Mesendoderm (in vitro differentiated cells): Measurements from ENCODE around the gene HDAC2.
A peak's percentile ranks its signal among the peaks of the same experiment; 100 is the strongest.

ENCODE experiments used
- DNase-seq: peaks from one replicate; pipeline ENCODE4 v3.0.0; 2013
- H2AK5ac ChIP-seq: 2 replicates; pipeline ENCODE4 v1.6.1; 2013; ENCODE audit warnings: low read length, inconsistent platforms
- H2BK120ac ChIP-seq: 2 replicates; pipeline ENCODE4 v1.6.1; 2013; ENCODE audit warnings: low read depth, mild to moderate bottlenecking, low read length, moderate library complexity, mixed read lengths
- H2BK15ac ChIP-seq: replicated peaks from 2 replicates; pipeline ENCODE4 v1.6.1; 2013; ENCODE audit warnings: low read depth, mild to moderate bottlenecking, moderate library complexity
- H2BK5ac ChIP-seq: 2 replicates; pipeline ENCODE4 v1.6.1; 2013; ENCODE audit warnings: low read length, inconsistent platforms
- H3K18ac ChIP-seq: 2 replicates; pipeline ENCODE4 v1.6.1; 2013; ENCODE audit warnings: mild to moderate bottlenecking, low read length, mixed read lengths
- H3K23ac ChIP-seq: one replicate; pipeline ENCODE4 v1.6.1; 2013; ENCODE audit warnings: low read length
- H3K27ac ChIP-seq: 2 replicates; pipeline ENCODE4 v1.5.1; 2013; ENCODE audit warnings: low read depth, mild to moderate bottlenecking, inconsistent platforms, low read length, moderate library complexity
- H3K27me3 ChIP-seq: 2 replicates; pipeline ENCODE4 v1.6.1; 2013; ENCODE audit warnings: low read length, control low read depth, mild to moderate bottlenecking, inconsistent platforms; ENCODE audit not compliant: insufficient read depth, poor library complexity
- H3K36me3 ChIP-seq: 2 replicates; pipeline ENCODE4 v1.6.1; 2013; ENCODE audit warnings: low read length, inconsistent platforms; ENCODE audit not compliant: control insufficient read depth, insufficient read depth
- H3K4ac ChIP-seq: one replicate; pipeline ENCODE4 v1.6.1; 2013; ENCODE audit warnings: low read depth, mild to moderate bottlenecking, low read length, moderate library complexity
- H3K4me1 ChIP-seq: 2 replicates; pipeline ENCODE4 v1.6.1; 2013; ENCODE audit warnings: low read depth, low read length, inconsistent platforms; ENCODE audit not compliant: control insufficient read depth
- H3K4me2 ChIP-seq: 2 replicates; pipeline ENCODE4 v1.6.1; 2013; ENCODE audit warnings: low read length
- H3K4me3 ChIP-seq: 2 replicates; pipeline ENCODE4 v1.5.1; 2013; ENCODE audit warnings: mild to moderate bottlenecking, low read length
- H3K56ac ChIP-seq: one replicate; pipeline ENCODE4 v1.6.1; 2013; ENCODE audit warnings: low read length
- H3K79me1 ChIP-seq: 2 replicates; pipeline ENCODE4 v1.6.1; 2013; ENCODE audit warnings: low read length, inconsistent platforms
- H3K79me2 ChIP-seq: 2 replicates; pipeline ENCODE4 v1.6.1; 2013; ENCODE audit warnings: mild to moderate bottlenecking, low read length; ENCODE audit not compliant: control insufficient read depth, insufficient read depth
- H3K9ac ChIP-seq: 2 replicates; pipeline ENCODE4 v1.6.1; 2013; ENCODE audit warnings: low read length, inconsistent platforms
- H4K5ac ChIP-seq: one replicate; pipeline ENCODE4 v1.6.1; 2013; ENCODE audit warnings: low read length
- H4K8ac ChIP-seq: one replicate; pipeline ENCODE4 v1.6.1; 2013; ENCODE audit warnings: low read depth, mild to moderate bottlenecking, control low read depth, low read length, moderate library complexity
- WGBS: extraction: QIAGEN DNeasy Blood & Tissue Kit; methylation state at CpG from one replicate; pipeline ENCODE4 v1.1.7; 2013; ENCODE audit warnings: low lambda C conversion rate, missing lambda C conversion rate; ENCODE audit not compliant: insufficient coverage; ENCODE audit errors: extremely low coverage; 5-methylcytosine and 5-hydroxymethylcytosine counted together

HDAC2 gene

GRCh38 chr6:113971741-113972140 is 793 bp upstream of the HDAC2 start:
- Histone ChIP-seq H3K36me3 (no peaks in the 10 kb centered on the region), H3K4me2 (no peak overlapping the region), H4K5ac (no peak overlapping the region), H3K27me3 (no peaks in the 10 kb centered on the region), H3K56ac (no peak overlapping the region), H2BK5ac (no peak overlapping the region), H2BK120ac (no peak overlapping the region), H3K4me3 (no peak overlapping the region), H3K23ac (no peak overlapping the region), H3K18ac (no peak overlapping the region), H3K4ac (no peak overlapping the region), H3K27ac (no peak overlapping the region), H2AK5ac (no peak overlapping the region), H3K79me2 (peaks cover 41% of the 10 kb centered on the region), H3K9ac (no peak overlapping the region), H3K4me1 (peaks cover 7% of the 10 kb centered on the region), H4K8ac (no peak overlapping the region), H2BK15ac (no peak overlapping the region), H3K79me1 (no peaks in the 10 kb centered on the region)
- no CpG with 5 or more reads among the region's 2 CpGs for WGBS
- no peak for DNase-seq

GRCh38 chr6:113969888-113970804 is 802 bp downstream of the HDAC2 start:
- Histone ChIP-seq H2BK120ac (peak overlapping the region; percentile 16), H3K4ac (peak overlapping the region; percentile 96), H4K8ac (no peak overlapping the region), H3K56ac (peak overlapping the region; percentile 94), H3K79me1 (no peaks in the 10 kb centered on the region), H3K79me2 (peaks cover 56% of the 10 kb centered on the region), H4K5ac (peak overlapping the region; percentile 75), H2BK15ac (no peak overlapping the region), H3K4me1 (peaks cover 7% of the 10 kb centered on the region), H3K23ac (peak overlapping the region; percentile 94), H3K9ac (peak overlapping the region; percentile 84), H2AK5ac (no peak overlapping the region), H3K36me3 (no peaks in the 10 kb centered on the region), H3K27ac (peak overlapping the region; percentile 68), H3K27me3 (no peaks in the 10 kb centered on the region), H3K4me3 (peak overlapping the region; percentile 62), H2BK5ac (peak overlapping the region; percentile 72), H3K18ac (peak overlapping the region; percentile 86), H3K4me2 (peak overlapping the region; percentile 53)
- WGBS: no CpG with 5 or more reads among the region's 70 CpGs
- peak; percentile 80 for DNase-seq

GRCh38 chr6:113968472-113968871 is 2.5 kb downstream of the HDAC2 start:
- Histone ChIP-seq H4K8ac (no peak overlapping the region), H3K18ac (peak overlapping the region; percentile 28), H2AK5ac (no peak overlapping the region), H3K27ac (no peak overlapping the region), H3K4ac (no peak overlapping the region), H3K79me2 (peaks cover 67% of the 10 kb centered on the region), H2BK5ac (no peak overlapping the region), H3K4me2 (peak overlapping the region; percentile 47), H2BK120ac (no peak overlapping the region), H3K4me1 (peaks cover 7% of the 10 kb centered on the region), H3K56ac (peak overlapping the region; percentile 45), H3K4me3 (peak overlapping the region; percentile 45), H3K9ac (peak overlapping the region; percentile 84), H3K23ac (no peak overlapping the region), H3K79me1 (no peaks in the 10 kb centered on the region), H3K36me3 (no peaks in the 10 kb centered on the region), H4K5ac (no peak overlapping the region), H3K27me3 (no peaks in the 10 kb centered on the region), H2BK15ac (no peak overlapping the region)
- no CpG with 5 or more reads among the region's 6 CpGs for WGBS
- no peak for DNase-seq

- peaks cover 73% of the 10 kb centered on the region for H3K79me2 ChIP-seq
- H3K4me3 ChIP-seq: no peak overlapping the region
- no peak overlapping the region for H4K8ac ChIP-seq
- H3K27me3 ChIP-seq: no peaks in the 10 kb centered on the region
- no peak overlapping the region for H3K56ac ChIP-seq
- no peak overlapping the region for H3K23ac ChIP-seq
- H3K18ac ChIP-seq: no peak overlapping the region
- H3K79me1 ChIP-seq: no peaks in the 10 kb centered on the region
- peak overlapping the region; percentile 22 for H3K4me2 ChIP-seq
- no peak overlapping the region for H2AK5ac ChIP-seq
- no peak for DNase-seq
- H3K36me3 ChIP-seq: no peaks in the 10 kb centered on the region
- no peak overlapping the region for H4K5ac ChIP-seq
- no peak overlapping the region for H2BK15ac ChIP-seq
- H3K27ac ChIP-seq: no peak overlapping the region
- WGBS: no CpG with 5 or more reads among the region's 3 CpGs
- no peak overlapping the region for H3K4ac ChIP-seq
- H2BK120ac ChIP-seq: no peak overlapping the region
- no peak overlapping the region for H2BK5ac ChIP-seq
- no peak overlapping the region for H3K9ac ChIP-seq
- peaks cover 7% of the 10 kb centered on the region for H3K4me1 ChIP-seq
Observed at GRCh38 chr6:113967777-113968176, 3.2 kb downstream of the HDAC2 start.

- no peak overlapping the region for H2BK120ac ChIP-seq
- H3K79me2 ChIP-seq: peaks cover 60% of the 10 kb centered on the region
- H4K8ac ChIP-seq: no peak overlapping the region
- no peak overlapping the region for H3K9ac ChIP-seq
- H3K4me2 ChIP-seq: no peak overlapping the region
- no peak for DNase-seq
- no peak overlapping the region for H3K18ac ChIP-seq
- H3K4ac ChIP-seq: no peak overlapping the region
- H3K79me1 ChIP-seq: no peaks in the 10 kb centered on the region
- no peak overlapping the region for H3K56ac ChIP-seq
- no peak overlapping the region for H2BK15ac ChIP-seq
- no peak overlapping the region for H2BK5ac ChIP-seq
- no peak overlapping the region for H3K23ac ChIP-seq
- no peak overlapping the region for H3K27ac ChIP-seq
- no peak overlapping the region for H2AK5ac ChIP-seq
- no peaks in the 10 kb centered on the region for H3K4me1 ChIP-seq
- no peaks in the 10 kb centered on the region for H3K36me3 ChIP-seq
- no peaks in the 10 kb centered on the region for H3K27me3 ChIP-seq
- no peak overlapping the region for H4K5ac ChIP-seq
- WGBS: no CpG with 5 or more reads among the region's 2 CpGs
- H3K4me3 ChIP-seq: no peak overlapping the region
Observed at GRCh38 chr6:113960795-113961194, 10.2 kb downstream of the HDAC2 start.
